Mammary epithelial cell (primary cell): Measurements from ENCODE around the gene MLIP.

Experiments used
- EZH2 ChIP-seq: IDR thresholded peaks from 2 replicates; pipeline ENCODE4 v1.6.1; 2012; ENCODE audit warnings: low read length, inconsistent platforms, borderline replicate concordance
- TF ChIP-seq, protein P1 (sequence below), 2 donors: IDR thresholded peaks in 1 of 2; conservative IDR thresholded peaks in 1 of 2; 2 replicates each; pipeline ENCODE4 v1.5.1; 2011 to 2012; ENCODE audit warnings: inconsistent platforms in 2 of 2, low read length in 2 of 2, mild to moderate bottlenecking in 2 of 2, control low read depth in 1 of 2, low read depth in 1 of 2; ENCODE audit not compliant: insufficient read depth in 1 of 2; ENCODE audit errors: extremely low read depth in 1 of 2

DNA sequence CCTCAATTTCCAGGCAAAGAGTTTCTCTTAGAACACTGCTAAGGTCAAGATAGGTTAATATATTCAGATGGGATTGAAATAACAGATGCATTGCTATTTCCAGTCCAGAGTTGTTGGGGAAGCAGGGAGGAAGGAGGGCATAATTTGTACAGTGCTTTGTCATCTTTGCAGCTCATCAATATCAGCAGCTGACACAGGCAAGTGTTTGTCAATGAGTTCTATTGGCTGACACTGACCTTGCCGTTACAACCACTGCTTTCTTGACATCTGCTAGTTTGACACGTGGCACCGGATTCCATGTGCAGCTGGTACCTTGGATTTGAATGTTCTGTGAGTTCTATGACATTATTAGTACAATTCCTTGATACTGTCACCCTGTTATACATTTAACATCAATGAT lies 28.0 kb upstream of the MLIP start:
- TF ChIP-seq, protein P1, sequence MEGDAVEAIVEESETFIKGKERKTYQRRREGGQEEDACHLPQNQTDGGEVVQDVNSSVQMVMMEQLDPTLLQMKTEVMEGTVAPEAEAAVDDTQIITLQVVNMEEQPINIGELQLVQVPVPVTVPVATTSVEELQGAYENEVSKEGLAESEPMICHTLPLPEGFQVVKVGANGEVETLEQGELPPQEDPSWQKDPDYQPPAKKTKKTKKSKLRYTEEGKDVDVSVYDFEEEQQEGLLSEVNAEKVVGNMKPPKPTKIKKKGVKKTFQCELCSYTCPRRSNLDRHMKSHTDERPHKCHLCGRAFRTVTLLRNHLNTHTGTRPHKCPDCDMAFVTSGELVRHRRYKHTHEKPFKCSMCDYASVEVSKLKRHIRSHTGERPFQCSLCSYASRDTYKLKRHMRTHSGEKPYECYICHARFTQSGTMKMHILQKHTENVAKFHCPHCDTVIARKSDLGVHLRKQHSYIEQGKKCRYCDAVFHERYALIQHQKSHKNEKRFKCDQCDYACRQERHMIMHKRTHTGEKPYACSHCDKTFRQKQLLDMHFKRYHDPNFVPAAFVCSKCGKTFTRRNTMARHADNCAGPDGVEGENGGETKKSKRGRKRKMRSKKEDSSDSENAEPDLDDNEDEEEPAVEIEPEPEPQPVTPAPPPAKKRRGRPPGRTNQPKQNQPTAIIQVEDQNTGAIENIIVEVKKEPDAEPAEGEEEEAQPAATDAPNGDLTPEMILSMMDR (conservative IDR thresholded peaks at IDR 0.05 in 1 of 2, IDR thresholded peaks at IDR 0.05 in 1 of 2; ENCODE audit: extremely low read depth in 1 of 2, insufficient read depth in 1 of 2, low read depth in 1 of 2, low read length in 2 of 2), result no peak
- no peak for TF ChIP-seq EZH2
